Endothelial cell of umbilical vein (primary cell): ENCODE results near the gene CD109. TPM values are rescaled to one million over a fixed set of nuclear protein-coding genes. Genes with fewer than 3 reads are reported as not detected.

ENCODE experiments used
- BruUV-seq: library from RNA; stranded (reverse); fragments of 400-500 nt; replicated peaks from 2 replicates; lab custom pipeline; 2021; lab: Mats Ljungman, UMichigan
- CTCF ChIA-PET: fragments of 300-600, 350-600 bp; sonication (Branson Sonifier 250); formaldehyde crosslinking; loops from one replicate; lab custom pipeline; 2021; ENCODE audit warnings: antibody characterized with exemption, inconsistent platforms; lab: Charles Lee
- POLR2A ChIA-PET: fragments of 300-600, 350-600 bp; sonication (Branson Sonifier 250); formaldehyde crosslinking; loops from one replicate; lab custom pipeline; 2021; ENCODE audit warnings: antibody characterized with exemption, inconsistent platforms; lab: Charles Lee
- DNase-seq: peaks from one replicate; pipeline ENCODE4 v3.0.0-alpha.2; 2011; ENCODE audit warnings: low read depth, low spot score
- FAIRE-seq: peaks from 2 replicates; lab custom pipeline; 2011; peaks lifted over from hg19 to GRCh38; lab: Jason Lieb, UNC
- H2AFZ ChIP-seq: 2 replicates; pipeline ENCODE4 v1.6.0; 2012; ENCODE audit warnings: low read depth, low read length, control low read depth, inconsistent platforms
- H3K27ac ChIP-seq: 2 replicates; pipeline ENCODE4 v1.5.1; 2011; ENCODE audit warnings: low read depth, mild to moderate bottlenecking, control low read depth, low read length, moderate library complexity; ENCODE audit not compliant: insufficient read depth
- H3K27me3 ChIP-seq, 2 experiments: 2 replicates each; pipeline versions ENCODE4 v1.6.0 to v1.6.1; 2011; ENCODE audit warnings: low read length in 2 of 2, mixed read lengths in 1 of 2; ENCODE audit not compliant: control insufficient read depth in 2 of 2, insufficient read depth in 2 of 2
- H3K36me3 ChIP-seq, 2 experiments: 2 replicates in 1 of 2; 3 replicates in 1 of 2; pipeline ENCODE4 v1.5.1; 2011; ENCODE audit warnings: low read length in 2 of 2, mild to moderate bottlenecking in 1 of 2, moderate library complexity in 1 of 2; ENCODE audit not compliant: control insufficient read depth in 2 of 2, insufficient read depth in 2 of 2; ENCODE audit errors: extremely low read depth in 1 of 2
- H3K4me1 ChIP-seq: 3 replicates; pipeline ENCODE4 v1.5.1; 2011; ENCODE audit warnings: mild to moderate bottlenecking, low read length; ENCODE audit not compliant: control insufficient read depth, insufficient read depth; ENCODE audit errors: extremely low read depth
- H3K4me2 ChIP-seq: 2 replicates; pipeline ENCODE4 v1.6.1; 2011; ENCODE audit warnings: low read length, control low read depth, mixed read lengths; ENCODE audit not compliant: insufficient read depth
- H3K4me3 ChIP-seq, 3 experiments: fragments of 200-600 bp in 1 of 3; sonication (generic), shearing (Covaris generic) in 1 of 3; replicated peaks in 1 of 3; 2 replicates each; pipeline ENCODE4 v1.5.1; 2011 to 2016; ENCODE audit warnings: control low read depth in 3 of 3, low read length in 3 of 3, mild to moderate bottlenecking in 2 of 3, inconsistent platforms in 1 of 3, low read depth in 1 of 3, moderate library complexity in 1 of 3; ENCODE audit not compliant: insufficient read depth in 1 of 3
- H3K79me2 ChIP-seq: 2 replicates; pipeline ENCODE4 v1.6.0; 2012; ENCODE audit warnings: low read length, inconsistent platforms; ENCODE audit not compliant: control insufficient read depth, insufficient read depth
- H3K9ac ChIP-seq: replicated peaks from 2 replicates; pipeline ENCODE3; 2011; ENCODE audit warnings: low read length, control low read depth; ENCODE audit not compliant: insufficient read depth; ENCODE audit errors: extremely low read depth
- H3K9me1 ChIP-seq: replicated peaks from 3 replicates; pipeline ENCODE4 v1.6.0; 2011; ENCODE audit warnings: mild to moderate bottlenecking, low read length; ENCODE audit not compliant: control insufficient read depth, insufficient read depth; ENCODE audit errors: extremely low read depth
- H3K9me3 ChIP-seq: replicated peaks from 2 replicates; pipeline ENCODE4 v1.5.1; 2012; ENCODE audit warnings: low read length, inconsistent platforms; ENCODE audit not compliant: control insufficient read depth, insufficient read depth
- H4K20me1 ChIP-seq: replicated peaks from 2 replicates; pipeline ENCODE3; 2011; ENCODE audit warnings: mild to moderate bottlenecking, low read length; ENCODE audit not compliant: control insufficient read depth, insufficient read depth; ENCODE audit errors: extremely low read depth
- CTCF ChIP-seq, 2 donors: IDR thresholded peaks; 1 replicate in 1 of 2; 2 replicates in 1 of 2; pipeline ENCODE4 v1.5.1; 2011; ENCODE audit warnings: low read length in 2 of 2, mild to moderate bottlenecking in 2 of 2, moderate library complexity in 2 of 2, control low read depth in 1 of 2, inconsistent platforms in 1 of 2, low read depth in 1 of 2; ENCODE audit not compliant: insufficient read depth in 1 of 2; ENCODE audit errors: extremely low read depth in 1 of 2
- FOS ChIP-seq: IDR thresholded peaks from 2 replicates; pipeline ENCODE4 v1.6.1; 2011; ENCODE audit warnings: mild to moderate bottlenecking, low read length, moderate library complexity, borderline replicate concordance; ENCODE audit not compliant: insufficient read depth
- MYC ChIP-seq: IDR thresholded peaks from one replicate; pipeline ENCODE4 v1.6.1; 2011; ENCODE audit warnings: mild to moderate bottlenecking, low read depth, low read length
- POLR2A ChIP-seq: IDR thresholded peaks from 2 replicates; pipeline ENCODE4 v1.6.1; 2012; ENCODE audit warnings: low read depth, mild to moderate bottlenecking, control low read depth, low read length
- POLR2AphosphoS5 ChIP-seq: IDR thresholded peaks from 2 replicates; pipeline ENCODE4 v1.6.1; 2012; ENCODE audit warnings: low read depth, mild to moderate bottlenecking, control low read depth, low read length, moderate library complexity; ENCODE audit not compliant: insufficient read depth
- dilution Hi-C: fragments of 300-500 bp; cut with MboI; formaldehyde crosslinking; loops from one replicate; pipeline ENCODE4 v1.15.0; 2019; ENCODE audit warnings: low sequenced_read_pairs; ENCODE audit not compliant: extremely low pct_ligation_motif_present
- intact Hi-C: fragments of 100-400 bp; cut with micrococcal nuclease; formaldehyde crosslinking; loops from one replicate; pipeline ENCODE4 v1.10.0; 2022
- polyA plus RNA-seq, 4 experiments: library from polyadenylated mRNA; depleted of rRNA in 3 of 4; stranded (reverse) in 3 of 4; unstranded in 1 of 4; fragments of >200 nt; gene quantifications; 2 replicates each; pipeline versions ENCODE4 v1.2.1 to v1.2.3, GENCODE V29; 2011 to 2012; ENCODE audit warnings: missing spikeins in 1 of 4
- total RNA-seq: library from RNA; stranded (reverse); gene quantifications from 2 replicates; pipeline ENCODE4 v1.2.3, GENCODE V29; 2021
- TF ChIP-seq, protein P1 (sequence below): IDR thresholded peaks from 2 replicates; pipeline ENCODE4 v1.6.1; 2011; ENCODE audit not compliant: insufficient read depth, insufficient read length

Gene CD109
- total and polyA plus RNA-seq, 2 donors (not counting 3 experiments of a cell fraction or from before 2014, with no cell fraction given): 33.9 to 107 TPM

GRCh38 chr6:73858376-73858775, 162.4 kb downstream of the CD109 start:
- H3K9me1 ChIP-seq: peaks cover 2% of the 10 kb centered on the region
- no peak for FAIRE-seq
- TF ChIP-seq MYC: no peak
- no peaks in the 10 kb centered on the region for H3K79me2 ChIP-seq
- intact Hi-C loops: no loop called here
- ChIA-PET CTCF (interaction anchor here (1.3 to 2.5 kb wide), 2 partner anchors 9 to 1351 kb away, joined by 3 to 15 read pairs; no protein-coding TSS in a partner anchor), POLR2A (no interaction called here)
- no peak overlapping the region for H3K4me3 ChIP-seq
- H3K36me3 ChIP-seq: no peaks in the 10 kb centered on the region
- no peaks in the 10 kb centered on the region for H4K20me1 ChIP-seq
- no peak overlapping the region for H3K27ac ChIP-seq
- no peak for DNase-seq
- no peak overlapping the region for H2AFZ ChIP-seq
- BruUV-seq: no TSS peak
- H3K4me1 ChIP-seq: no peaks in the 10 kb centered on the region
- H3K4me2 ChIP-seq: no peak overlapping the region
- no peaks in the 10 kb centered on the region for H3K27me3 ChIP-seq
- dilution Hi-C loops: no loop called here
- no peak overlapping the region for H3K9ac ChIP-seq
- no peaks in the 10 kb centered on the region for H3K9me3 ChIP-seq

DNA sequence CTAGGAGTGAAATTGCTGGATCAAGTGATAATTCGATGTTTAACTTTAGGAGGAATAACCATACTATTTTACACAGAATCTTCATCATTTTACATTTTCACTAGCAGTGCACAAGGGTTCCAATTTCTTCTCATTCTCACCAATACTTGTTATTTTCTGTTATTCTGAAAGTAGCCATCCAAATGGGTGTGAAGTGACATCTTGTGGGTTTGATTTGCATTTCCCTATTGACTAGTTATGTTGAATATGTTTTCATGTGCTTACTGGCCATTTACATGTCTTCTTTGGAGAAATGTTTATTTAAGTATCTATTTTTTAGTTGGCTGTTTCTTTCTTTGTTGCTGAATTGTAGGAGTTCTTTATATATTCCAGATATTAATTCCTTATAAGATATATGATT, 164.3 kb downstream of the CD109 start:
- Histone ChIP-seq H4K20me1 (no peaks in the 10 kb centered on the region), H3K27ac (no peak overlapping the region), H3K79me2 (no peaks in the 10 kb centered on the region), H3K4me3 (no peak overlapping the region), H3K9ac (no peak overlapping the region), H3K27me3 (no peaks in the 10 kb centered on the region), H3K9me1 (peaks cover 2% of the 10 kb centered on the region), H3K4me2 (no peak overlapping the region), H3K4me1 (no peaks in the 10 kb centered on the region), H2AFZ (no peak overlapping the region), H3K36me3 (no peaks in the 10 kb centered on the region), H3K9me3 (no peaks in the 10 kb centered on the region)
- POLR2A ChIA-PET: no interaction called here
- intact Hi-C loops: no loop called here
- TF ChIP-seq POLR2AphosphoS5: no peak
- no peak for TF ChIP-seq POLR2A
- no peak for TF ChIP-seq CTCF (IDR thresholded peaks at IDR 0.05; ENCODE audit: extremely low read depth in 1 of 2, insufficient read depth in 1 of 2, low read depth in 1 of 2, low read length in 2 of 2)
- TF ChIP-seq, protein P1, sequence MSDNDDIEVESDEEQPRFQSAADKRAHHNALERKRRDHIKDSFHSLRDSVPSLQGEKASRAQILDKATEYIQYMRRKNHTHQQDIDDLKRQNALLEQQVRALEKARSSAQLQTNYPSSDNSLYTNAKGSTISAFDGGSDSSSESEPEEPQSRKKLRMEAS: no peak
- no peak for TF ChIP-seq FOS
- dilution Hi-C loops: no loop called here
- FAIRE-seq (no peak), DNase-seq (no peak)
- CTCF ChIA-PET: no interaction called here
- BruUV-seq: no TSS peak
